Astrocyte (in vitro differentiated cells and primary cell): ENCODE results near the gene INPP5E.

Source experiments
- CTCF ChIP-seq: IDR thresholded peaks from 2 replicates; pipeline ENCODE4 v1.5.1; 2011; ENCODE audit warnings: low read depth, mild to moderate bottlenecking, inconsistent platforms, low read length, moderate library complexity; ENCODE audit not compliant: insufficient read depth
- EZH2 ChIP-seq: IDR thresholded peaks from 2 replicates; pipeline ENCODE4 v1.6.1; 2012; ENCODE audit warnings: mild to moderate bottlenecking, low read length, inconsistent platforms; ENCODE audit not compliant: insufficient read depth

DNA sequence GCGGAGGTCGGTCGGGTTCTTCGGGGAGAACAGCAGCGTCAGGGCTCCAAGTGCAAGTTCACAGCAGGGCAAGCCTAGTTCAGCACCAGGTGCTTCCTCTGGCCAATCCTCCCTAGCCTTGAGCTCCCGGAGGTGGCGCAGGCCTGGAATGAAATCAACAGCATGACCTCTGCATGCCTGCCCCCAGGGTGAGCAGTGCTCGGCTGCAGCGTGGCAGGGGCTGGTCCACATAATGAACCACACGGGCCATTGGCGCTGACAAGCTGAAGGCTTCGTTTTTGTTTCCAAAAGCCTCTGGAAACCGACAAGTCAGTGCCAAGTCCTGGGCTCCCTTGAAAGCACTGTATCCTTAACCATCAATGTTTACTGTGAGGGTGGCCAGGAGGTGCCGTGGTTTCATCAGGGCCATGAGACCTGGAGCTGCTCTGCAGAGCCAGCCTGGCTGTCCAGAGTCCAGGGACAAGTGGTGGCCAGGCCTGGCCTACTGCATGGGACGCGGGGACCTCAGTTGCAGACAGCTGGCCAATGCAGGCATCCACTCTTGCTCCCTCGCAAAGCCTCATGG lies 2.1 kb upstream of the INPP5E start:
- TF ChIP-seq CTCF = no peak
- no peak for TF ChIP-seq EZH2
